Mesenchymal stem cell (in vitro differentiated cells and primary cell): ENCODE measurements around the gene GPR107.
A peak's percentile ranks its signal among the peaks of the same experiment; 100 is the strongest.

ENCODE experiments used
- DNase-seq: peaks from one replicate; pipeline ENCODE4 v3.0.0-alpha.2; 2013
- H2AFZ ChIP-seq: one replicate; pipeline ENCODE4 v1.6.1; 2013; ENCODE audit warnings: low read depth, mild to moderate bottlenecking, control low read depth, inconsistent platforms, low read length, moderate library complexity
- H2AK5ac ChIP-seq: 2 replicates; pipeline ENCODE4 v1.6.1; 2013; ENCODE audit warnings: low read length, moderate library complexity, mild to moderate bottlenecking, inconsistent platforms; ENCODE audit not compliant: severe bottlenecking
- H2BK120ac ChIP-seq: one replicate; pipeline ENCODE4 v1.6.1; 2013; ENCODE audit warnings: low read depth, mild to moderate bottlenecking, inconsistent platforms, low read length, moderate library complexity
- H2BK12ac ChIP-seq, 2 experiments: one replicate each; pipeline ENCODE4 v1.6.1; 2013; ENCODE audit warnings: inconsistent platforms in 2 of 2, low read length in 2 of 2, mild to moderate bottlenecking in 2 of 2, moderate library complexity in 2 of 2, control low read depth in 1 of 2
- H2BK15ac ChIP-seq: one replicate; pipeline ENCODE4 v1.6.1; 2013; ENCODE audit warnings: mild to moderate bottlenecking, low read depth, inconsistent platforms; ENCODE audit not compliant: poor library complexity, severe bottlenecking
- H2BK5ac ChIP-seq: 2 replicates; pipeline ENCODE4 v1.6.1; 2013; ENCODE audit warnings: low read depth, mild to moderate bottlenecking, low read length, control low read depth, inconsistent platforms; ENCODE audit not compliant: poor library complexity, severe bottlenecking
- H3K14ac ChIP-seq, 2 experiments: one replicate each; pipeline ENCODE4 v1.6.1; 2013; ENCODE audit warnings: inconsistent platforms in 2 of 2, low read length in 2 of 2, control low read depth in 1 of 2, mild to moderate bottlenecking in 1 of 2, moderate library complexity in 1 of 2
- H3K18ac ChIP-seq, 2 experiments: one replicate each; pipeline ENCODE4 v1.6.1; 2013; ENCODE audit warnings: inconsistent platforms in 2 of 2, low read length in 2 of 2, control low read depth in 1 of 2, low read depth in 1 of 2, mild to moderate bottlenecking in 1 of 2
- H3K23ac ChIP-seq, 2 experiments: one replicate each; pipeline ENCODE4 v1.6.1; 2013; ENCODE audit warnings: inconsistent platforms in 2 of 2, low read length in 2 of 2, mild to moderate bottlenecking in 2 of 2, moderate library complexity in 2 of 2, control low read depth in 1 of 2
- H3K27ac ChIP-seq: 2 replicates; pipeline ENCODE4 v1.5.1; 2013; ENCODE audit warnings: mild to moderate bottlenecking, moderate library complexity, low read length, control low read depth, inconsistent platforms; ENCODE audit not compliant: poor library complexity, severe bottlenecking
- H3K27me3 ChIP-seq, 2 experiments: 2 replicates each; pipeline versions ENCODE4 v1.6.1 to v1.7.0; 2013; ENCODE audit warnings: low read length in 2 of 2, mild to moderate bottlenecking in 2 of 2, moderate library complexity in 2 of 2, control low read depth in 1 of 2, inconsistent platforms in 1 of 2; ENCODE audit not compliant: control insufficient read depth in 1 of 2, insufficient read depth in 1 of 2
- H3K36me3 ChIP-seq, 2 experiments: 2 replicates each; pipeline versions ENCODE4 v1.6.1 to v1.7.0; 2013; ENCODE audit warnings: low read length in 2 of 2, control low read depth in 1 of 2, inconsistent platforms in 1 of 2, low read depth in 1 of 2, mild to moderate bottlenecking in 1 of 2; ENCODE audit not compliant: insufficient read depth in 2 of 2, control insufficient read depth in 1 of 2
- H3K4ac ChIP-seq, 2 experiments: one replicate each; pipeline ENCODE4 v1.6.1; 2013; ENCODE audit warnings: inconsistent platforms in 2 of 2, low read length in 2 of 2, mild to moderate bottlenecking in 2 of 2, moderate library complexity in 2 of 2, control low read depth in 1 of 2, low read depth in 1 of 2
- H3K4me1 ChIP-seq: 2 replicates; pipeline ENCODE4 v1.6.1; 2013; ENCODE audit warnings: low read depth, low read length, control low read depth; ENCODE audit not compliant: control insufficient read depth, insufficient read depth
- H3K4me2 ChIP-seq: 2 replicates; pipeline ENCODE4 v1.6.1; 2013; ENCODE audit warnings: low read length, mild to moderate bottlenecking, inconsistent platforms; ENCODE audit not compliant: poor library complexity, severe bottlenecking
- H3K4me3 ChIP-seq, 2 experiments: 2 replicates each; pipeline versions ENCODE4 v1.5.1 to v1.7.0; 2013; ENCODE audit warnings: low read length in 2 of 2, mild to moderate bottlenecking in 2 of 2, control low read depth in 1 of 2, low read depth in 1 of 2; ENCODE audit not compliant: insufficient read depth in 1 of 2
- H3K79me1 ChIP-seq: replicated peaks from 2 replicates; pipeline ENCODE4 v1.6.1; 2013; ENCODE audit warnings: mild to moderate bottlenecking, control low read depth, low read length, inconsistent platforms; ENCODE audit not compliant: poor library complexity, severe bottlenecking
- H3K9ac ChIP-seq: 2 replicates; pipeline ENCODE4 v1.7.0; 2013; ENCODE audit warnings: mild to moderate bottlenecking, low read length, moderate library complexity
- H3K9me3 ChIP-seq: 2 replicates; pipeline ENCODE4 v1.7.0; 2013; ENCODE audit warnings: mild to moderate bottlenecking, low read length; ENCODE audit not compliant: control insufficient read depth
- H4K8ac ChIP-seq: one replicate; pipeline ENCODE4 v1.6.1; 2013; ENCODE audit warnings: inconsistent platforms, mild to moderate bottlenecking, low read length, moderate library complexity
- H4K91ac ChIP-seq: one replicate; pipeline ENCODE4 v1.6.1; 2013; ENCODE audit warnings: mild to moderate bottlenecking, low read length, inconsistent platforms
- WGBS: methylation state at CpG from one replicate; pipeline ENCODE4 v1.1.7; 2013; ENCODE audit warnings: mixed read lengths; 5-methylcytosine and 5-hydroxymethylcytosine counted together

GPR107 gene

GRCh38 chr9:130118841-130119518 lies 65.3 kb downstream of the GPR107 start:
- H2BK15ac ChIP-seq = no peak overlapping the region
- H3K4me2 ChIP-seq = no peak overlapping the region
- H3K4me3 ChIP-seq = no peak overlapping the region
- H2BK5ac ChIP-seq = no peak overlapping the region
- peak overlapping the region; percentile 81 for H3K27ac ChIP-seq
- peaks cover 11% of the 10 kb centered on the region for H3K79me1 ChIP-seq
- H2BK120ac ChIP-seq = no peak overlapping the region
- H2BK12ac ChIP-seq = peak overlapping the region in 1 of 2 experiments; percentile 0
- H3K9me3 ChIP-seq = no peaks in the 10 kb centered on the region
- H3K9ac ChIP-seq = peak overlapping the region; percentile 57
- DNase-seq = peak; percentile 30
- H2AFZ ChIP-seq = no peak overlapping the region
- H3K4ac ChIP-seq = no peak overlapping the region
- peaks cover 32 to 57% of the 10 kb centered on the region in 2 experiments for H3K36me3 ChIP-seq
- no peak overlapping the region for H3K23ac ChIP-seq
- peak overlapping the region; percentile 29 for H2AK5ac ChIP-seq
- H3K4me1 ChIP-seq = peaks cover 23% of the 10 kb centered on the region
- H3K27me3 ChIP-seq = no peaks in the 10 kb centered on the region
- WGBS = 83% methylated on average over 17 of the region's 17 CpGs
- H4K8ac ChIP-seq = no peak overlapping the region
- H4K91ac ChIP-seq = no peak overlapping the region
- H3K18ac ChIP-seq = peak overlapping the region in 1 of 2 experiments; percentile 28
- peak overlapping the region in 1 of 2 experiments; percentile 26 for H3K14ac ChIP-seq

- no peak overlapping the region for H3K4me3 ChIP-seq
- H3K14ac ChIP-seq = no peak overlapping the region
- no peak overlapping the region for H4K91ac ChIP-seq
- H3K9ac ChIP-seq = no peak overlapping the region
- H3K4me1 ChIP-seq = peaks cover 23% of the 10 kb centered on the region
- 92% methylated on average over 13 of the region's 14 CpGs for WGBS
- no peak overlapping the region for H3K23ac ChIP-seq
- DNase-seq = no peak
- H3K4me2 ChIP-seq = no peak overlapping the region
- H2BK15ac ChIP-seq = no peak overlapping the region
- no peaks in the 10 kb centered on the region for H3K27me3 ChIP-seq
- H2BK120ac ChIP-seq = no peak overlapping the region
- peaks cover 11% of the 10 kb centered on the region for H3K79me1 ChIP-seq
- no peak overlapping the region for H3K18ac ChIP-seq
- H3K9me3 ChIP-seq = no peaks in the 10 kb centered on the region
- H4K8ac ChIP-seq = no peak overlapping the region
- peaks cover 38 to 62% of the 10 kb centered on the region in 2 experiments for H3K36me3 ChIP-seq
- no peak overlapping the region for H2BK5ac ChIP-seq
- no peak overlapping the region for H3K4ac ChIP-seq
- no peak overlapping the region for H2AFZ ChIP-seq
- H2BK12ac ChIP-seq = no peak overlapping the region
- H2AK5ac ChIP-seq = peak overlapping the region; percentile 29
- peak overlapping the region; percentile 81 for H3K27ac ChIP-seq
These were observed 66.0 kb downstream of the GPR107 start for GRCh38 chr9:130119519-130120298.

GRCh38 chr9:130120299-130120587 lies 66.5 kb downstream of the GPR107 start:
- Histone ChIP-seq H3K14ac (no peak overlapping the region), H3K23ac (no peak overlapping the region), H3K79me1 (peaks cover 13% of the 10 kb centered on the region), H3K4ac (no peak overlapping the region), H3K27ac (no peak overlapping the region), H3K18ac (peak overlapping the region in 1 of 2 experiments; percentile 4), H3K4me1 (peaks cover 23% of the 10 kb centered on the region), H4K8ac (no peak overlapping the region), H3K9me3 (no peaks in the 10 kb centered on the region), H2AFZ (no peak overlapping the region), H2AK5ac (no peak overlapping the region), H3K27me3 (no peaks in the 10 kb centered on the region), H3K4me3 (no peak overlapping the region), H2BK120ac (no peak overlapping the region), H2BK12ac (no peak overlapping the region), H2BK15ac (no peak overlapping the region), H3K36me3 (peaks cover 41 to 59% of the 10 kb centered on the region in 2 experiments), H3K4me2 (no peak overlapping the region), H3K9ac (no peak overlapping the region), H2BK5ac (no peak overlapping the region), H4K91ac (no peak overlapping the region)
- no peak for DNase-seq
- WGBS = 77% methylated on average over 6 of the region's 6 CpGs

DNA sequence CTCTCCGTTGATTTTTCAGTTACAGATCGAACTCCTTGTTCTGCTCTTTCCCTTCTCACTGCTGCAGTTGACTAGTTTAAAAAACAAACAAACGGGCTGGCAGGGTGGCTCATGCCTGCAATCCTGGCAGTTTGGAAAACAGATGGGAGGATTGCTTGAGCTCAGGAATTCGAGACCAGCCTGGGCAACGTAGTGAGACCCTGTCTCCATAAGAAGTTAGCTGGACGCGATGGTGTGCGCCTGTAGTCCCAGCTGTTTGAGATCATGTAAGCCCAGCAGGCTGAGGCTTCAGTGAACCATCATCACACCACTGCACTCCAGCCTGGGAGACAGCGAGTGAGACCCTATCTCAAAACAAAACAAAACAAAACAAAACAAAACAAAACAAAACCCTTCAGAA lies 67.1 kb downstream of the GPR107 start:
- no peaks in the 10 kb centered on the region for H3K27me3 ChIP-seq
- no peak overlapping the region for H4K8ac ChIP-seq
- no peak overlapping the region for H2BK15ac ChIP-seq
- no peak overlapping the region for H4K91ac ChIP-seq
- no peak overlapping the region for H3K27ac ChIP-seq
- H3K9me3 ChIP-seq = no peaks in the 10 kb centered on the region
- peaks cover 23% of the 10 kb centered on the region for H3K4me1 ChIP-seq
- H3K9ac ChIP-seq = no peak overlapping the region
- WGBS = 80% methylated on average over 9 of the region's 9 CpGs
- no peak overlapping the region for H3K18ac ChIP-seq
- no peak overlapping the region for H2AFZ ChIP-seq
- no peak overlapping the region for H3K4ac ChIP-seq
- H3K23ac ChIP-seq = no peak overlapping the region
- H3K4me2 ChIP-seq = no peak overlapping the region
- no peak for DNase-seq
- no peak overlapping the region for H2BK5ac ChIP-seq
- peaks cover 42 to 58% of the 10 kb centered on the region in 2 experiments for H3K36me3 ChIP-seq
- no peak overlapping the region for H3K4me3 ChIP-seq
- no peak overlapping the region for H3K14ac ChIP-seq
- no peak overlapping the region for H2AK5ac ChIP-seq
- no peak overlapping the region for H2BK12ac ChIP-seq
- no peak overlapping the region for H2BK120ac ChIP-seq
- peaks cover 14% of the 10 kb centered on the region for H3K79me1 ChIP-seq
